Ishikawa (cell line): Measurements from ENCODE around the gene PLD1.
A peak's percentile ranks its signal among the peaks of the same experiment; 100 is the strongest.

Source experiments
- CEBPB ChIP-seq: IDR thresholded peaks from 2 replicates; pipeline ENCODE4 v1.6.1; 2012
- CREB1 ChIP-seq: IDR thresholded peaks from 2 replicates; pipeline ENCODE4 v1.6.1; 2012; ENCODE audit warnings: low read depth
- EGR1 ChIP-seq: IDR thresholded peaks from 2 replicates; pipeline ENCODE4 v1.6.1; 2012
- EP300 ChIP-seq: IDR thresholded peaks from 2 replicates; pipeline ENCODE4 v1.6.1; 2012; ENCODE audit warnings: borderline replicate concordance
- FOXM1 ChIP-seq: IDR thresholded peaks from 2 replicates; pipeline ENCODE4 v1.6.1; 2012; ENCODE audit warnings: low read depth, borderline replicate concordance
- MAX ChIP-seq: IDR thresholded peaks from 2 replicates; pipeline ENCODE4 v1.6.1; 2012
- NFIC ChIP-seq: IDR thresholded peaks from 2 replicates; pipeline ENCODE4 v1.6.1; 2012
- RAD21 ChIP-seq: IDR thresholded peaks from 2 replicates; pipeline ENCODE4 v1.6.1; 2012; ENCODE audit warnings: low read depth
- TAF1 ChIP-seq: IDR thresholded peaks from 2 replicates; pipeline ENCODE4 v1.6.1; 2012; ENCODE audit warnings: low read depth, mild to moderate bottlenecking
- TCF12 ChIP-seq: IDR thresholded peaks from 2 replicates; pipeline ENCODE4 v1.6.1; 2012; ENCODE audit warnings: low read depth
- TEAD4 ChIP-seq: IDR thresholded peaks from 2 replicates; pipeline ENCODE4 v1.6.1; 2012
- YY1 ChIP-seq: IDR thresholded peaks from 2 replicates; pipeline ENCODE4 v1.6.1; 2012; ENCODE audit warnings: low read depth
- ZBTB7A ChIP-seq: IDR thresholded peaks from 2 replicates; pipeline ENCODE4 v1.6.1; 2012; ENCODE audit warnings: low read depth
- TF ChIP-seq, protein P1 (sequence below): IDR thresholded peaks from 2 replicates; pipeline ENCODE4 v1.6.1; 2012; ENCODE audit warnings: low read depth, mild to moderate bottlenecking
- TF ChIP-seq, protein P2 (sequence below): IDR thresholded peaks from 2 replicates; pipeline ENCODE4 v1.6.1; 2012

The PLD1 gene

GRCh38 chr3:171809861-171810628 lies at the start of gene PLD1:
PLD1 (minus strand) TSS chr3:171810483; CDS start chr3:171738051, 72,432 bp downstream.
- TF ChIP-seq YY1 (peak; percentile 45), TCF12 (peak; percentile 81), CEBPB (no peak; the same call in 1 of the 2 replicates), FOXM1 (no peak), TAF1 (peak; percentile 58; the same call in 1 of the 2 replicates), MAX (peak; percentile 94), EP300 (peak; percentile 50), ZBTB7A (no peak; the same call in 1 of the 2 replicates), RAD21 (no peak; the same call in 1 of the 2 replicates), EGR1 (peak; percentile 77), TEAD4 (peak; percentile 92), CREB1 (no peak), NFIC (peak; percentile 64)
- TF ChIP-seq, protein P1, sequence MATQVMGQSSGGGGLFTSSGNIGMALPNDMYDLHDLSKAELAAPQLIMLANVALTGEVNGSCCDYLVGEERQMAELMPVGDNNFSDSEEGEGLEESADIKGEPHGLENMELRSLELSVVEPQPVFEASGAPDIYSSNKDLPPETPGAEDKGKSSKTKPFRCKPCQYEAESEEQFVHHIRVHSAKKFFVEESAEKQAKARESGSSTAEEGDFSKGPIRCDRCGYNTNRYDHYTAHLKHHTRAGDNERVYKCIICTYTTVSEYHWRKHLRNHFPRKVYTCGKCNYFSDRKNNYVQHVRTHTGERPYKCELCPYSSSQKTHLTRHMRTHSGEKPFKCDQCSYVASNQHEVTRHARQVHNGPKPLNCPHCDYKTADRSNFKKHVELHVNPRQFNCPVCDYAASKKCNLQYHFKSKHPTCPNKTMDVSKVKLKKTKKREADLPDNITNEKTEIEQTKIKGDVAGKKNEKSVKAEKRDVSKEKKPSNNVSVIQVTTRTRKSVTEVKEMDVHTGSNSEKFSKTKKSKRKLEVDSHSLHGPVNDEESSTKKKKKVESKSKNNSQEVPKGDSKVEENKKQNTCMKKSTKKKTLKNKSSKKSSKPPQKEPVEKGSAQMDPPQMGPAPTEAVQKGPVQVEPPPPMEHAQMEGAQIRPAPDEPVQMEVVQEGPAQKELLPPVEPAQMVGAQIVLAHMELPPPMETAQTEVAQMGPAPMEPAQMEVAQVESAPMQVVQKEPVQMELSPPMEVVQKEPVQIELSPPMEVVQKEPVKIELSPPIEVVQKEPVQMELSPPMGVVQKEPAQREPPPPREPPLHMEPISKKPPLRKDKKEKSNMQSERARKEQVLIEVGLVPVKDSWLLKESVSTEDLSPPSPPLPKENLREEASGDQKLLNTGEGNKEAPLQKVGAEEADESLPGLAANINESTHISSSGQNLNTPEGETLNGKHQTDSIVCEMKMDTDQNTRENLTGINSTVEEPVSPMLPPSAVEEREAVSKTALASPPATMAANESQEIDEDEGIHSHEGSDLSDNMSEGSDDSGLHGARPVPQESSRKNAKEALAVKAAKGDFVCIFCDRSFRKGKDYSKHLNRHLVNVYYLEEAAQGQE, result no peak; the same call in 1 of the 2 replicates
- TF ChIP-seq, protein P2, sequence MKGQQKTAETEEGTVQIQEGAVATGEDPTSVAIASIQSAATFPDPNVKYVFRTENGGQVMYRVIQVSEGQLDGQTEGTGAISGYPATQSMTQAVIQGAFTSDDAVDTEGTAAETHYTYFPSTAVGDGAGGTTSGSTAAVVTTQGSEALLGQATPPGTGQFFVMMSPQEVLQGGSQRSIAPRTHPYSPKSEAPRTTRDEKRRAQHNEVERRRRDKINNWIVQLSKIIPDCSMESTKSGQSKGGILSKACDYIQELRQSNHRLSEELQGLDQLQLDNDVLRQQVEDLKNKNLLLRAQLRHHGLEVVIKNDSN, result no peak; the same call in none of the 2 replicates

DNA sequence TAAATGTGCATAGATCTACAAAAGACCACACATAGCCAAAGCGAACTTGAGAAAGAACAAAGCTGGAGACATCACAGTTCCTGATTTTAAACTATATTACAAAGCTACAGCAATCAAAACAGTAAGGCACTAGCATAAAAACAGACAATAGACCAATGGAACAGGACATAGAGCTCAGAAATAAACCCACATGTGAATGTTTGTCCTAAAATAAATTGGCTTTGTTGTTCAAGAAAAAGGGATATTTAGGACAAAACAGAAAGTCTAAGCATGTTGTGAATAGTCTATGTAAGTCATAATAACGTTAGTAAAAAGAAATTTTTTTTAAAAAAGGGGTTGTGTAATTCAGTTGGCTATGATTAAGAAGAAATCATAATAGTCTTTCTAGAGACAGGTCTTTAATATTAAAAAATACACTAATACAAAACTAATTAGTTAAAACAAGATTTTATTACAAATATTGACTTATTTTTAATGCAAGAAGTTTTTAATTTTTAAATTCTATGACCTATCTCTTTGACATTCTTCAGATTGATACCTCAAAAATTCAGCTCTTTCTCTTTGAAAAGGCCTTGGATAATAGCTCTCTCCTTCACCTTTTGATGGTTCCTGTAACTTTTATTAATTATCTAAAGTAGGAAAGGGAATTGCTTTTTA lies 44.5 kb upstream of the PLD1 start:
- TF ChIP-seq, protein P1, result no peak
- TF ChIP-seq CREB1 (no peak), FOXM1 (no peak), CEBPB (no peak), NFIC (no peak), ZBTB7A (no peak), TAF1 (no peak), YY1 (no peak), RAD21 (no peak), TEAD4 (no peak), EP300 (no peak), EGR1 (no peak), TCF12 (no peak), MAX (no peak)
- TF ChIP-seq, protein P2, result no peak

DNA sequence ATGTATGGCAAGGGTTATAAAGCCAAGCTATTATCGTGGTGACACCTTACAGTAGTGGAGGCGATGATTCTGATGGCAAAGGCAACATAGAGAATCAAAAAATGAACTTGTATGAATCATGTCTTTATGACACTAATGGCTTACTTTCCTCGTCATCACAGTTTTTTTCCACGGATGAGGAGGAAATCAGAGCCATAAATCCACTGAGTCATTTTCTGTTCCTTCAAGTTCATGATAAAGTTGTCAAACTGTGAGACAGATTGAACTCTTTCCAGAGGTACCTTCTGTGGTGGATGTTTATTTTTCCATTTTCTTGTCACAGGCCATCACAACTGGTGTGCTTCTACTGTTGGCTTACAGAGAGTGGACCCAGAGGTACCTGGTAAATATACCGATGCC lies 41.4 kb upstream of the PLD1 start:
- TF ChIP-seq EP300 (no peak), ZBTB7A (no peak), TCF12 (no peak), FOXM1 (no peak), TEAD4 (no peak), RAD21 (no peak), TAF1 (no peak), YY1 (no peak), MAX (no peak), NFIC (no peak), CREB1 (no peak), EGR1 (no peak), CEBPB (no peak)
- TF ChIP-seq, protein P1, result no peak
- TF ChIP-seq, protein P2, result no peak
